Measurements from ENCODE around the gene MEP1B. TPM values are rescaled to one million over a fixed set of nuclear protein-coding genes. Genes with fewer than 3 reads are reported as not detected.

Gene MEP1B
- polyA plus RNA-seq, 6 donors from 2014 or later = not detected

- peaks cover 0 to 7% (median 2%) of the 10 kb centered on the region in 7 donors for H3K9me3 Mint-ChIP-seq
- H3K4me3 Mint-ChIP-seq = no peak overlapping the region
- no peak overlapping the region for H3K27ac Mint-ChIP-seq
- ATAC-seq (ENCODE audit: low read depth in 2 of 2) (no peak), DNase-seq (no peak)
- H3K4me1 Mint-ChIP-seq = no peaks in the 10 kb centered on the region
- H3K27me3 Mint-ChIP-seq = peaks cover 4 to 25% (median 10%) of the 10 kb centered on the region in 3 donors
- peaks cover 0 to 8% of the 10 kb centered on the region in 2 donors for H3K36me3 Mint-ChIP-seq
Measured at GRCh38 chr18:32237049-32237448, 47.2 kb downstream of the MEP1B start.

DNA sequence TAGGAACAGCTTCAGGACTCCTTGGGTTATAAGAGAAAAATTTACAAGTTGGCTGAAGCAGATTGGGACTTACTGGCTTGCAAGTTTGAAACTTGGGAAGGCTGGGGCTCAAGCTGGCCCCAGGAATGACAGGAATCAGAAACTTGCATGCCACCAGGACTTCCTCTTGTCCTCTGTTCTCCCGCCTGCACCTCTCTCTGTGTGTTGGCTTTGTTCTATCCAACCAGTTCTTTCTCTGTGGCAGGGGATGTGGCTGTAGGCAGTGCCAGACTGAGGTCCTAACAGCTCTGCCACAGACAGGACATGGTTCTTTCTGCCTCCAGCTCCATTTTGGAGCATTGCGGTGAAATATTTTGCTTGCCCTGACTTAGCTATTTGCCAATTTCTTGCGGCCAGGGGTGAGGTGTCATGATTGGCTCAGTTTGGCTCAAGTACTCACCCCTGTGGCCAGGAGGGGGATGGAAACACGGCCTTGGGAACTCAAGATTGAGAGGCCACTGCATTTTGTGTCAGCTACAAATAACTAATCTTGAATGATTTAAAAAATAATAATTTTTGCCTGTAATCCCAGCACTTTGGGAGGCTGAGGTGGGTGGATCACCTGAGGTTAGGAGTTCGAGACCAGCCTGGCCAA, 48.9 kb downstream of the MEP1B start:
- H3K27ac Mint-ChIP-seq = no peak overlapping the region
- H3K4me3 Mint-ChIP-seq = no peak overlapping the region

GRCh38 chr18:32242395-32242794, 52.6 kb downstream of the MEP1B start:
- Mint-ChIP-seq H3K36me3 (no peaks in the 10 kb centered on the region), H3K27ac (no peak overlapping the region), H3K4me1 (no peaks in the 10 kb centered on the region), H3K4me3 (no peak overlapping the region), H3K9me3 (no peaks in the 10 kb centered on the region), H3K27me3 (peaks cover 4 to 27% (median 9%) of the 10 kb centered on the region in 3 donors)
- no peak for DNase-seq
- ATAC-seq (ENCODE audit: low read depth in 2 of 2) = no peak

More for the DNA sequence above, 48.9 kb downstream of the MEP1B start:
- H3K4me1 Mint-ChIP-seq = no peaks in the 10 kb centered on the region
- H3K27me3 Mint-ChIP-seq = peaks cover 4 to 21% (median 8%) of the 10 kb centered on the region in 3 donors
- peaks cover 0 to 4% of the 10 kb centered on the region in 2 donors for H3K36me3 Mint-ChIP-seq
- no peak for ATAC-seq (ENCODE audit: low read depth in 2 of 2)
- peaks cover 0 to 4% (median 2%) of the 10 kb centered on the region in 7 donors for H3K9me3 Mint-ChIP-seq
- no peak for DNase-seq

DNA sequence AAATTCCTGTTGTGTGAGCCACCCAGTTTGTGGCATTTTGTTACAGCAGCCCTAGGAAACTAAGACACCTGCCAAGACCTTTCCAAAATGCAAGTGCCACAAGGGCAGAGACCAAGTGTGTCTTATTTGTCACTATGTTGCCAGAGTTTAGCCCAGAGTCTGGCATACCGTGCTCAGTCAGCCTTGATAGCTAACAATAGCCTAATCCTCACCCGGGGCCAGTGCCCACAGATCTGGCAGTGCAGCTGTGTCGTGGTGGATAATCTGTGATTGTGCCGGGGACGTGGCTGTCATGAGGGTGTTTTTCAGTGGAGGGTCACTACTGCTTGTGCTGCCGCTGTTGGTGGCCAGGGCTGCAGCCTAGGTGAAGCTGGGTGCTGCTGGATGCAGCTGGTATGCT, 53.5 kb downstream of the MEP1B start:
- H3K4me3 Mint-ChIP-seq = no peak overlapping the region
- H3K4me1 Mint-ChIP-seq = no peaks in the 10 kb centered on the region
- ATAC-seq (ENCODE audit: low read depth in 2 of 2) = no peak
- no peak for DNase-seq
- no peak overlapping the region for H3K27ac Mint-ChIP-seq
- H3K9me3 Mint-ChIP-seq = no peaks in the 10 kb centered on the region
- H3K27me3 Mint-ChIP-seq = peaks cover 6 to 18% (median 10%) of the 10 kb centered on the region in 3 donors
- H3K36me3 Mint-ChIP-seq = no peaks in the 10 kb centered on the region

- H3K27me3 Mint-ChIP-seq = peaks cover 11 to 25% (median 14%) of the 10 kb centered on the region in 3 donors
- H3K27ac Mint-ChIP-seq = no peak overlapping the region
- DNase-seq (no peak), ATAC-seq (ENCODE audit: low read depth in 2 of 2) (no peak)
- no peaks in the 10 kb centered on the region for H3K4me1 Mint-ChIP-seq
- H3K9me3 Mint-ChIP-seq = no peaks in the 10 kb centered on the region
- no peak overlapping the region for H3K4me3 Mint-ChIP-seq
- H3K36me3 Mint-ChIP-seq = no peaks in the 10 kb centered on the region
Measured at GRCh38 chr18:32244881-32245280, 55.0 kb downstream of the MEP1B start.

GRCh38 chr18:32249147-32249929, 59.5 kb downstream of the MEP1B start:
- Mint-ChIP-seq H3K4me3 (no peak overlapping the region), H3K4me1 (no peaks in the 10 kb centered on the region), H3K36me3 (no peaks in the 10 kb centered on the region), H3K27me3 (peaks cover 16 to 38% (median 21%) of the 10 kb centered on the region in 3 donors), H3K9me3 (peaks cover 0 to 2% (median 0%) of the 10 kb centered on the region in 7 donors), H3K27ac (no peak overlapping the region)
- no peak for ATAC-seq (ENCODE audit: low read depth in 2 of 2)
- no peak for DNase-seq

DNA sequence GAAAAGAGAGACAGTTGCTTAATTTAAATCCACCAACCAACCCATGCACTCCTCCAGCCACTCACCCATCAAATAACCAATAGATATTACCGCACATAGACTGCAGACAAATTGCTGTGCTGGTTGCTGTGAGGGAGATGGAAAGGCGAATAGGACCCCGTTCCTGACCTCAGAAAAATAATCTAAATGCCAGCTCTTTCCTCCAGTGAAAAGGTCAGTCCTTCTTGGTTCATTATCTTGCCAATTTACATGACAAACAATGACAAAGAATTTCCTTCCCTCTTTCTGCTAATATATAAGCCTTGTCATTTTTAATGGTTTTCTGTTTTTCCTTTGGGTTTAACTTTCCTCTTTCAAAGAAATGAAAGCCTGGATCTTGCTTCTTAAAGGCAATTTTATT, 61.6 kb downstream of the MEP1B start:
- Mint-ChIP-seq H3K36me3 (no peaks in the 10 kb centered on the region), H3K4me3 (no peak overlapping the region), H3K4me1 (no peaks in the 10 kb centered on the region), H3K9me3 (peaks cover 0 to 2% (median 0%) of the 10 kb centered on the region in 7 donors), H3K27me3 (peaks cover 18 to 42% (median 21%) of the 10 kb centered on the region in 3 donors), H3K27ac (no peak overlapping the region)
- ATAC-seq (ENCODE audit: low read depth in 2 of 2) = no peak
- DNase-seq = no peak

GRCh38 chr18:32252141-32252860, 62.5 kb downstream of the MEP1B start:
- Mint-ChIP-seq H3K4me1 (no peaks in the 10 kb centered on the region), H3K27ac (no peak overlapping the region), H3K9me3 (peaks cover 0 to 2% (median 0%) of the 10 kb centered on the region in 7 donors), H3K27me3 (peaks cover 15 to 45% (median 26%) of the 10 kb centered on the region in 3 donors), H3K4me3 (no peak overlapping the region), H3K36me3 (no peaks in the 10 kb centered on the region)
- no peak for DNase-seq
- ATAC-seq (ENCODE audit: low read depth in 2 of 2) = no peak

GRCh38 chr18:32255570-32255969, 65.7 kb downstream of the MEP1B start:
- no peak overlapping the region for H3K27ac Mint-ChIP-seq
- H3K4me1 Mint-ChIP-seq = no peaks in the 10 kb centered on the region
- no peak overlapping the region for H3K4me3 Mint-ChIP-seq
- ATAC-seq (ENCODE audit: low read depth in 2 of 2) (no peak), DNase-seq (no peak)
- peaks cover 0 to 2% (median 0%) of the 10 kb centered on the region in 7 donors for H3K9me3 Mint-ChIP-seq
- H3K36me3 Mint-ChIP-seq = no peaks in the 10 kb centered on the region
- H3K27me3 Mint-ChIP-seq = peaks cover 12 to 35% (median 17%) of the 10 kb centered on the region in 3 donors

- no peaks in the 10 kb centered on the region for H3K36me3 Mint-ChIP-seq
- peaks cover 0 to 2% (median 0%) of the 10 kb centered on the region in 7 donors for H3K9me3 Mint-ChIP-seq
- no peaks in the 10 kb centered on the region for H3K4me1 Mint-ChIP-seq
- H3K27ac Mint-ChIP-seq = no peak overlapping the region
- ATAC-seq (ENCODE audit: low read depth in 2 of 2) (no peak), DNase-seq (no peak)
- H3K27me3 Mint-ChIP-seq = peaks cover 17 to 35% (median 23%) of the 10 kb centered on the region in 3 donors
- H3K4me3 Mint-ChIP-seq = no peak overlapping the region
Measured at GRCh38 chr18:32257084-32257785, 67.4 kb downstream of the MEP1B start.

DNA sequence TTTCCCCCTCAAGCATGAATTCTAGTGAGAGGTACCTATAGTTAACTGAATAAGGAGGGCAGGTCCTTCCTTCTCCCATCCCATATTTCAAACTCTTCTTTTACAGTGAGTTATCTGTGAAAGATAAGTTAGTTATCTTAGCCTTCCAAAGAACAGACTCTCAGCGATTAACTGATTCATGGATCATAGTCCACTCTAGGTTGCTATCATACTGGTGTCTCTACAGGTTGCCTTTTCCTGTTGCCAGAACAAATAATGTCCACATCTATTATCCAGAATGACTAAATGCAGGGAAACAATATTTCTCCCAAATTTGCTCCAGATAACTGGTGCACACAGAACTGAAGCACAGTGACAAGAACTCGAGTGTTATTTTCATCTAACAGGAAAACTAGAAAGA, 68.3 kb downstream of the MEP1B start:
- Mint-ChIP-seq H3K36me3 (no peaks in the 10 kb centered on the region), H3K27ac (no peak overlapping the region), H3K27me3 (peaks cover 17 to 31% (median 22%) of the 10 kb centered on the region in 3 donors), H3K9me3 (peaks cover 0 to 1% (median 0%) of the 10 kb centered on the region in 7 donors), H3K4me1 (no peaks in the 10 kb centered on the region), H3K4me3 (no peak overlapping the region)
- DNase-seq (no peak), ATAC-seq (ENCODE audit: low read depth in 2 of 2) (no peak)

DNA sequence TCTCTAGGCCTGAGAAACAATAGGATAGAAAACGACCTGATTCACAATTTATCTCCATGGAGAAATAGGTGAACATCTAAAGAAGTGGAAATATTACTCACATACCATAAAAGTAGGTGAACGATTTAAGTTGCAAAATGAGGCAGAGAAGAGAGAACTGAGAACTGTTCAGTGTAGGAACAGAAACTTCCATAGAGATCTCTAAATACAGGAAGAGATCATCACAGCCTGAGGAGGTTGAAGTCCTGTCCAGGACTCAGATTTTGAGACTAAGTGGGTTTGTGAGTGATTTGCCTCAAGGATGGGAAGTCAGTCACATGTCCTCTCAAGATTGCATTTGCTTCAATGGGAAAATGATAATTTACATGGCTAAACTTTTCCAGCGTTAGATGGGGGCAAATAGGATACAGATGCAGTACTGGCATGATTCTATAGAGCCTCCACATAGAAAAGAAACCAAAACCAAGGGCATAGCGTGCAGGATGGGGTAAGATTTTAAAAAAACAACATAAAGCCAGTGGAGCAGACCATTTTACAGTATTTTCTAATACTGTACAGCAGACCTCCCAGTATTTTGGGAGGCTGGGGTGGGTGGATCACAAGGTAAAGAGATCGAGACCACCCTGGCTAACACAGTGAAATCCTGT, 68.8 kb downstream of the MEP1B start:
- Mint-ChIP-seq H3K4me1 (no peaks in the 10 kb centered on the region), H3K9me3 (peaks cover 0 to 1% (median 0%) of the 10 kb centered on the region in 7 donors), H3K27ac (no peak overlapping the region), H3K36me3 (no peaks in the 10 kb centered on the region), H3K4me3 (no peak overlapping the region), H3K27me3 (peaks cover 16 to 26% (median 22%) of the 10 kb centered on the region in 3 donors)
- no peak for ATAC-seq (ENCODE audit: low read depth in 2 of 2)
- DNase-seq = no peak

DNA sequence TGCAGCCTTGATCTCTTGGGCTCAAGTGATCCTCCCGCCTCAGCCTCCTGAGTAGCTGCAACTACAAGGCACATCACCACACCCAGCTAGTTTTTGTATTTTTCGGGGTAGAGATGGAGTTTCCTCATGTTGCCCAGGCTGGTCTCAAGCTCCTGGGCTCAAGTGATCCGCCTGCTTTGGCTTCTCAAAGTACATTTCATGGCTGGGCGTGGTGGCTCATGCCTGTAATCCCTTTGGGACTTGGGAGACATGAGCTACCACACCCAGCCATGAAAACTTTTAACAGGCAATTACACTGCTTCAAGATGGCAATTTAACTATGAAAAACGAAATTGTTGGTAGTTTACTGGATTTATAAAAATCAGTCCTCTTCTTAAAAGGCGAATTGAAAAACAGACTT, 69.7 kb downstream of the MEP1B start:
- H3K36me3 Mint-ChIP-seq = no peaks in the 10 kb centered on the region
- H3K27me3 Mint-ChIP-seq = peaks cover 13 to 23% (median 22%) of the 10 kb centered on the region in 3 donors
- H3K4me1 Mint-ChIP-seq = no peaks in the 10 kb centered on the region
- H3K9me3 Mint-ChIP-seq = peaks cover 0 to 1% (median 0%) of the 10 kb centered on the region in 7 donors
- no peak overlapping the region for H3K4me3 Mint-ChIP-seq
- H3K27ac Mint-ChIP-seq = no peak overlapping the region
- DNase-seq = no peak
- no peak for ATAC-seq (ENCODE audit: low read depth in 2 of 2)
